Measurements from ENCODE around the gene BICC1. TPM values are rescaled to one million over a fixed set of nuclear protein-coding genes. Genes with fewer than 3 reads are reported as not detected.

The BICC1 gene
- polyA plus RNA-seq, 1 donor = 6.2 TPM

GRCh38 chr10:58723186-58723585 is 210.5 kb downstream of the BICC1 start:
- H3K27me3 ChIP-seq (ENCODE audit: control insufficient read depth, insufficient read depth, low read length) = no peaks in the 10 kb centered on the region
- WGBS (ENCODE audit: insufficient coverage, low lambda C conversion rate) = 80% methylated on average over 2 of the region's 2 CpGs
- H3K4me3 ChIP-seq (ENCODE audit: low read length) = no peak overlapping the region
- no peaks in the 10 kb centered on the region for H3K9me3 ChIP-seq (ENCODE audit: control insufficient read depth, low read depth, low read length)
- no peaks in the 10 kb centered on the region for H3K36me3 ChIP-seq (ENCODE audit: control insufficient read depth, insufficient read depth, low read length)
- no peaks in the 10 kb centered on the region for H3K4me1 ChIP-seq (ENCODE audit: control insufficient read depth, insufficient read depth, low read length)
- H3K27ac ChIP-seq (ENCODE audit: low read length) = no peak overlapping the region
- DNase-seq = no peak

GRCh38 chr10:58723966-58724365 is 211.3 kb downstream of the BICC1 start:
- no CpG with 5 or more reads among the region's 1 CpG for WGBS (ENCODE audit: insufficient coverage, low lambda C conversion rate)
- Histone ChIP-seq H3K27ac (ENCODE audit: low read length) (no peak overlapping the region), H3K27me3 (ENCODE audit: control insufficient read depth, insufficient read depth, low read length) (no peaks in the 10 kb centered on the region), H3K4me1 (ENCODE audit: control insufficient read depth, insufficient read depth, low read length) (no peaks in the 10 kb centered on the region), H3K4me3 (ENCODE audit: low read length) (no peak overlapping the region), H3K9me3 (ENCODE audit: control insufficient read depth, low read depth, low read length) (no peaks in the 10 kb centered on the region), H3K36me3 (ENCODE audit: control insufficient read depth, insufficient read depth, low read length) (no peaks in the 10 kb centered on the region)
- no peak for DNase-seq

DNA sequence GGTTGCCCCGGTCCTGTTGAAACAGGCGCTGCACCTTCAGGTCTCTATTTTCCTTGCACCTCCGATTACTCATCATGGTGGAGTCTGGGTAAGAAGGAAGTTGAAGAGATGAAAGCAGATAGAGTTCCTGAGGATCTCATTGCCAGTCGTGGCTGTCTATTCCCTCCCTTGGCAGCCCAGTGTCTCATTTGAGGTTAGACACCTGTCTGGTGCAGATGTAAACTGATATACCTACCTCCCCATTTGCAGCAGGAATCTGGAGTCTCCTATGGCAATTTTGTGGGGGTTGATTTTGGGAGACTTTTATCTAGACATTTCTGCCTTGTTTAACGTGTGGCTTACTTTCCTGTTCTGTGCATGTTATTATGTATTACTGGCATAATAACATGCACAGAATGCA is 212.1 kb downstream of the BICC1 start:
- Histone ChIP-seq H3K27ac (ENCODE audit: low read length) (no peak overlapping the region), H3K36me3 (ENCODE audit: control insufficient read depth, insufficient read depth, low read length) (no peaks in the 10 kb centered on the region), H3K9me3 (ENCODE audit: control insufficient read depth, low read depth, low read length) (no peaks in the 10 kb centered on the region), H3K4me3 (ENCODE audit: low read length) (no peak overlapping the region), H3K4me1 (ENCODE audit: control insufficient read depth, insufficient read depth, low read length) (no peaks in the 10 kb centered on the region), H3K27me3 (ENCODE audit: control insufficient read depth, insufficient read depth, low read length) (no peaks in the 10 kb centered on the region)
- 100% methylated on average over 1 of the region's 5 CpGs for WGBS (ENCODE audit: insufficient coverage, low lambda C conversion rate)
- DNase-seq = no peak

DNA sequence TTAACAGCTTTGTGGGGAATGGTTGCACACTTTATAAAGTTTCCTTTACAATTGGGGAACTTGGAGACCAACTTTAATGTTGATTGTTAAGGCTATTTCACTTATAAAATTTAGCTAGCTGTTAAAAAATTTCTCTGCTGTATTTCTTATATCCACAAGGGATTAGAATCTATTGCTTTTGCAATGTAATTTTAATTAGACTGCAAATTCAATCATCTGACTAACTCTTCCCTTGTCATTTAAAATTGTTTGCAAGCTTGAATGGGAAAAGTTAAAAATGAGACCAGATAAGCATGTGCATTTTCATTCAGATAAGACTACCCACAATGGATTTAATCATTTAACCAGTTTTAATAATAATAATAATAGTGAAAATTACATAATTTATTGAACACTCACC is 213.2 kb downstream of the BICC1 start:
- H3K27me3 ChIP-seq (ENCODE audit: control insufficient read depth, insufficient read depth, low read length) = no peaks in the 10 kb centered on the region
- H3K27ac ChIP-seq (ENCODE audit: low read length) = no peak overlapping the region
- H3K9me3 ChIP-seq (ENCODE audit: control insufficient read depth, low read depth, low read length) = peaks cover 2% of the 10 kb centered on the region
- DNase-seq = no peak
- no peak overlapping the region for H3K4me3 ChIP-seq (ENCODE audit: low read length)
- H3K36me3 ChIP-seq (ENCODE audit: control insufficient read depth, insufficient read depth, low read length) = no peaks in the 10 kb centered on the region
- no peaks in the 10 kb centered on the region for H3K4me1 ChIP-seq (ENCODE audit: control insufficient read depth, insufficient read depth, low read length)

DNA sequence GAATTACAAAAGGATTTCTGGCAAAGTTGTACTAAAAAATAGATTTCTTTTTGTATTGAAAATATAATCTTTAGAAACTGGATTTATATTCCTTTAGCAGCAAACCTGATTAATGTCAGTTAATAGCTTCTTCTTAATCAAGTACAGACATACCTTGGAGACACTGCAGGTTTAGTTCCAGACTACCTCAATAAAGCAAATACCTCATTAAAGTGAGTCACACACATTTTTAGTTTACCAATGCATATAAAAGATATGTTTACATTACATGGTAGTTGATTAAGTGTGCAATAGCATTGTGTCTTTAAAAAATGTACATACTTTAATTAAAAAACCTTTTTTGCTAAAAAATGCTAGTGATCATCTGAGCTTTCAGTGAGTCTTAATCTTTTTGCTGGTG is 215.0 kb downstream of the BICC1 start:
- Histone ChIP-seq H3K9me3 (ENCODE audit: control insufficient read depth, low read depth, low read length) (peaks cover 6% of the 10 kb centered on the region), H3K36me3 (ENCODE audit: control insufficient read depth, insufficient read depth, low read length) (no peaks in the 10 kb centered on the region), H3K4me3 (ENCODE audit: low read length) (no peak overlapping the region), H3K27ac (ENCODE audit: low read length) (no peak overlapping the region), H3K4me1 (ENCODE audit: control insufficient read depth, insufficient read depth, low read length) (no peaks in the 10 kb centered on the region), H3K27me3 (ENCODE audit: control insufficient read depth, insufficient read depth, low read length) (no peaks in the 10 kb centered on the region)
- no peak for DNase-seq

DNA sequence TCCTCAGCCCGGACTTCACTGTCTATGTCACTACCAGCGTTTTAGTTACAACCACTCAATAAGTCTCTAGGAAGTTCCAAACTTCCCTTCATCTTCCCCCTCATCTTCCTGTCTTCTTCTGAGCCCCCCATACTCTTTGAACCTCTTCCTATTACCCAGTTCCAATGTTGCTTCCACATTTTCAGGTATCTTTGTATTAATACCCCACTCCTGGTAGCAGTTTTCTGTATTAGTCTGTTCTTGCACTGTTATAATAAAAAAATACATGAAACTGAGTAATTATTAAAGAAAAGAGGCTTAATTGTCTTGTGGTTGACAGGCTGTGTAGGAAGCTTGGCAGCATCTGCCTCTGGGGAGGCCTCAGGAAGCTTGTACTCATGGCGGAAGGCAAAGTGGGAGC is 218.6 kb downstream of the BICC1 start:
- peaks cover 6% of the 10 kb centered on the region for H3K9me3 ChIP-seq (ENCODE audit: control insufficient read depth, low read depth, low read length)
- no peaks in the 10 kb centered on the region for H3K27me3 ChIP-seq (ENCODE audit: control insufficient read depth, insufficient read depth, low read length)
- no peak for DNase-seq
- no peak overlapping the region for H3K4me3 ChIP-seq (ENCODE audit: low read length)
- no peaks in the 10 kb centered on the region for H3K36me3 ChIP-seq (ENCODE audit: control insufficient read depth, insufficient read depth, low read length)
- H3K4me1 ChIP-seq (ENCODE audit: control insufficient read depth, insufficient read depth, low read length) = no peaks in the 10 kb centered on the region
- 100% methylated on average over 1 of the region's 3 CpGs for WGBS (ENCODE audit: insufficient coverage, low lambda C conversion rate)
- no peak overlapping the region for H3K27ac ChIP-seq (ENCODE audit: low read length)

GRCh38 chr10:58733436-58733835 is 220.8 kb downstream of the BICC1 start:
- WGBS (ENCODE audit: insufficient coverage, low lambda C conversion rate) = no CpG with 5 or more reads among the region's 1 CpG

GRCh38 chr10:58734116-58734515 is 221.4 kb downstream of the BICC1 start:
- Histone ChIP-seq H3K27me3 (ENCODE audit: control insufficient read depth, insufficient read depth, low read length) (no peaks in the 10 kb centered on the region), H3K27ac (ENCODE audit: low read length) (no peak overlapping the region), H3K4me3 (ENCODE audit: low read length) (no peak overlapping the region), H3K9me3 (ENCODE audit: control insufficient read depth, low read depth, low read length) (peaks cover 6% of the 10 kb centered on the region), H3K4me1 (ENCODE audit: control insufficient read depth, insufficient read depth, low read length) (no peaks in the 10 kb centered on the region), H3K36me3 (ENCODE audit: control insufficient read depth, insufficient read depth, low read length) (no peaks in the 10 kb centered on the region)
- DNase-seq = no peak
- WGBS (ENCODE audit: insufficient coverage, low lambda C conversion rate) = no CpG with 5 or more reads among the region's 5 CpGs

More at GRCh38 chr10:58733436-58733835, 220.8 kb downstream of the BICC1 start:
- Histone ChIP-seq H3K27ac (ENCODE audit: low read length) (no peak overlapping the region), H3K36me3 (ENCODE audit: control insufficient read depth, insufficient read depth, low read length) (no peaks in the 10 kb centered on the region), H3K4me3 (ENCODE audit: low read length) (no peak overlapping the region), H3K9me3 (ENCODE audit: control insufficient read depth, low read depth, low read length) (peaks cover 6% of the 10 kb centered on the region), H3K4me1 (ENCODE audit: control insufficient read depth, insufficient read depth, low read length) (no peaks in the 10 kb centered on the region), H3K27me3 (ENCODE audit: control insufficient read depth, insufficient read depth, low read length) (no peaks in the 10 kb centered on the region)
- DNase-seq = no peak

GRCh38 chr10:58734664-58735063 is 222.0 kb downstream of the BICC1 start:
- Histone ChIP-seq H3K27ac (ENCODE audit: low read length) (no peak overlapping the region), H3K9me3 (ENCODE audit: control insufficient read depth, low read depth, low read length) (peaks cover 6% of the 10 kb centered on the region), H3K27me3 (ENCODE audit: control insufficient read depth, insufficient read depth, low read length) (no peaks in the 10 kb centered on the region), H3K36me3 (ENCODE audit: control insufficient read depth, insufficient read depth, low read length) (no peaks in the 10 kb centered on the region), H3K4me3 (ENCODE audit: low read length) (no peak overlapping the region), H3K4me1 (ENCODE audit: control insufficient read depth, insufficient read depth, low read length) (no peaks in the 10 kb centered on the region)
- DNase-seq = no peak

DNA sequence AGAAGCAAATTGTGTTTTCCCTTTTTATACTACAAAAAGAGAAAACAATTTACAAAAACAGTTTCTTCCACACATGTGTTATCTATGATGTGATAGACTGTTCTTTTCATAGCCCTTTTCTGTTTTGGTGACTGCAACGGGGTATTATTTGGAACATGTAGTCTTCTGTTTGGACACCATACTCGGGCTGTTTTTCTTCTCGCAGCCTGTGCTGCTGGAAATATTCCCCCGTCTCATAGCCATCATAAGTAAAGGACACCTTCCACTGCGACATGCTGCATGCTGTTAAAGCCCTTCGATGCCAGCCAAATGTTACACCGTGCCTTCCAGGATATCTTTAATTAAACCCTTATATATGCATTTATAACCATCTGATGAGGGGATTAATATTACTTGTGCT is 222.4 kb downstream of the BICC1 start:
- H3K9me3 ChIP-seq (ENCODE audit: control insufficient read depth, low read depth, low read length) = peaks cover 6% of the 10 kb centered on the region
- H3K27ac ChIP-seq (ENCODE audit: low read length) = no peak overlapping the region
- no peak for DNase-seq
- no peaks in the 10 kb centered on the region for H3K27me3 ChIP-seq (ENCODE audit: control insufficient read depth, insufficient read depth, low read length)
- H3K4me3 ChIP-seq (ENCODE audit: low read length) = no peak overlapping the region
- no peaks in the 10 kb centered on the region for H3K4me1 ChIP-seq (ENCODE audit: control insufficient read depth, insufficient read depth, low read length)
- no CpG with 5 or more reads among the region's 7 CpGs for WGBS (ENCODE audit: insufficient coverage, low lambda C conversion rate)
- no peaks in the 10 kb centered on the region for H3K36me3 ChIP-seq (ENCODE audit: control insufficient read depth, insufficient read depth, low read length)

DNA sequence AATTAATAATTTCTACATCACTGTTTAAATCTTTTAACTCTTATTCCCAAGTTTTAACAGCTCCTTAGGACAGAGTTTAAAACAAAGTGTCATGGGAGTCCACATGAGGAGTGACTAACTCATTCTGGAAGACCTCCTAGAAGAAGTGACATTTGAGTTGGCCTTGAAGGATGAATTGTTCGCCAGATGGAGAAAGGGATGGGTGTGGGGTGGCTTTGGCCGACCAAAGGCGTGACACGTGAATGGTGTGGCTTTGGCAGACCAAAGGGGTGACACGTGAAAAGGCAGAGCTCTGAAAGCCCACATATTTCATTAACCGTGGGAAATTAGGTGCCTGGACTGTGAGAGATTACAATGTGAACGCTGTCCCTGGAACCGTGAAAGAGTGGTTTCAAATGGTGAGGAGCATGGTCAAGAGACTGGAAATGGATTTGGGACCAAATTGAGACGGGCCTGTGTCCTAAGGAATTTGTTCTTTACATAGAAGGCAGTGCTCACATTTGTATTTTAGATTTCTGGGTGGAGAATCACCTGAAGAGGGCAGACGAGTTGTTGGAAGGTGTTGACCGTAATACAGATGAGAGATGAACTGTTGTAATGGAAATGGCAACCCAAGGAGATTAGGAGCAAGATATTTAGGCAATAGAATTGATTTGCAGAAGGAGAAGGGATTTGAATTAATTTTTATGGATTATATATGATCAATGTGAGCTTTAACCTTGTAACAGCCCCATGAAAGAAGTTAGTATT is 228.1 kb downstream of the BICC1 start:
- Histone ChIP-seq H3K36me3 (ENCODE audit: control insufficient read depth, insufficient read depth, low read length) (no peaks in the 10 kb centered on the region), H3K4me3 (ENCODE audit: low read length) (no peak overlapping the region), H3K27me3 (ENCODE audit: control insufficient read depth, insufficient read depth, low read length) (no peaks in the 10 kb centered on the region), H3K9me3 (ENCODE audit: control insufficient read depth, low read depth, low read length) (no peaks in the 10 kb centered on the region), H3K27ac (ENCODE audit: low read length) (no peak overlapping the region), H3K4me1 (ENCODE audit: control insufficient read depth, insufficient read depth, low read length) (no peaks in the 10 kb centered on the region)
- DNase-seq = no peak
- WGBS (ENCODE audit: insufficient coverage, low lambda C conversion rate) = 100% methylated on average over 3 of the region's 11 CpGs
